Trophoblast cell (in vitro differentiated cells and primary cell): ENCODE measurements around the gene TBC1D19.
"Not testable (repeated sequence)": the region's sequence is repeated elsewhere in the genome, so short reads cannot be mapped to it uniquely, and the experiment has no call there.

Experiments
- DNase-seq, 2 donors: peaks; one replicate each; pipeline ENCODE4 v3.0.0-alpha.2; 2016
- H2AFZ ChIP-seq: 2 replicates; pipeline ENCODE4 v1.6.1; 2013; ENCODE audit warnings: low read length, moderate library complexity, mild to moderate bottlenecking; ENCODE audit not compliant: insufficient read depth, poor library complexity
- H2AK5ac ChIP-seq: 2 replicates; pipeline ENCODE4 v1.6.1; 2013; ENCODE audit warnings: mild to moderate bottlenecking, low read length
- H2BK120ac ChIP-seq: 2 replicates; pipeline ENCODE4 v1.6.1; 2013; ENCODE audit warnings: low read length, mild to moderate bottlenecking, moderate library complexity; ENCODE audit not compliant: insufficient read depth, poor library complexity
- H2BK12ac ChIP-seq: 2 replicates; pipeline ENCODE4 v1.6.1; 2013; ENCODE audit warnings: mild to moderate bottlenecking, low read length, moderate library complexity
- H2BK5ac ChIP-seq: 2 replicates; pipeline ENCODE4 v1.6.1; 2013; ENCODE audit warnings: low read length, low read depth, moderate library complexity, mild to moderate bottlenecking; ENCODE audit not compliant: poor library complexity
- H3K14ac ChIP-seq: 2 replicates; pipeline ENCODE4 v1.6.1; 2013; ENCODE audit warnings: mild to moderate bottlenecking, low read length
- H3K18ac ChIP-seq: 2 replicates; pipeline ENCODE4 v1.6.1; 2013; ENCODE audit warnings: mild to moderate bottlenecking, low read length
- H3K23ac ChIP-seq: 2 replicates; pipeline ENCODE4 v1.6.1; 2013; ENCODE audit warnings: low read length
- H3K27ac ChIP-seq: 2 replicates; pipeline ENCODE4 v1.5.1; 2013; ENCODE audit warnings: low read depth, mild to moderate bottlenecking, inconsistent platforms, low read length, moderate library complexity
- H3K27me3 ChIP-seq: 2 replicates; pipeline ENCODE4 v1.6.1; 2013; ENCODE audit warnings: inconsistent platforms, mild to moderate bottlenecking, low read length, moderate library complexity; ENCODE audit not compliant: insufficient read depth
- H3K36me3 ChIP-seq, 2 experiments: 1 replicate in 1 of 2; 2 replicates in 1 of 2; pipeline ENCODE4 v1.6.1; 2013; ENCODE audit warnings: low read length in 2 of 2, mild to moderate bottlenecking in 2 of 2, moderate library complexity in 1 of 2; ENCODE audit not compliant: insufficient read depth in 2 of 2, control insufficient read depth in 1 of 2
- H3K4ac ChIP-seq: 2 replicates; pipeline ENCODE4 v1.6.1; 2013; ENCODE audit warnings: low read depth, mild to moderate bottlenecking, low read length, moderate library complexity
- H3K4me1 ChIP-seq, 2 experiments: 1 replicate in 1 of 2; 2 replicates in 1 of 2; pipeline ENCODE4 v1.6.1; 2013; ENCODE audit warnings: low read length in 2 of 2, mild to moderate bottlenecking in 2 of 2, moderate library complexity in 1 of 2; ENCODE audit not compliant: insufficient read depth in 2 of 2, control insufficient read depth in 1 of 2
- H3K4me2 ChIP-seq: 2 replicates; pipeline ENCODE4 v1.6.1; 2013; ENCODE audit warnings: inconsistent platforms, mild to moderate bottlenecking, low read length, moderate library complexity
- H3K4me3 ChIP-seq: 2 replicates; pipeline ENCODE4 v1.5.1; 2013; ENCODE audit warnings: mild to moderate bottlenecking, low read depth, low read length, inconsistent platforms
- H3K79me1 ChIP-seq: one replicate; pipeline ENCODE4 v1.6.1; 2013; ENCODE audit warnings: low read length
- H3K79me2 ChIP-seq: 2 replicates; pipeline ENCODE4 v1.6.1; 2013; ENCODE audit warnings: low read length, mild to moderate bottlenecking; ENCODE audit not compliant: control insufficient read depth, insufficient read depth, poor library complexity
- H3K9ac ChIP-seq: 2 replicates; pipeline ENCODE4 v1.6.1; 2013; ENCODE audit warnings: mild to moderate bottlenecking, low read length
- H3K9me3 ChIP-seq: 2 replicates; pipeline ENCODE4 v1.6.1; 2013; ENCODE audit warnings: low read depth, mild to moderate bottlenecking, control low read depth, inconsistent platforms, low read length; ENCODE audit not compliant: insufficient read depth
- H4K12ac ChIP-seq: 2 replicates; pipeline ENCODE4 v1.6.1; 2013; ENCODE audit warnings: low read depth, mild to moderate bottlenecking, low read length, moderate library complexity
- H4K8ac ChIP-seq: 2 replicates; pipeline ENCODE4 v1.6.1; 2013; ENCODE audit warnings: low read depth, mild to moderate bottlenecking, low read length, moderate library complexity
- H4K91ac ChIP-seq: one replicate; pipeline ENCODE4 v1.6.1; 2013; ENCODE audit warnings: low read depth, mild to moderate bottlenecking, low read length, moderate library complexity
- WGBS: extraction: QIAGEN DNeasy Blood & Tissue Kit; methylation state at CpG from one replicate; pipeline ENCODE4 v1.1.7; 2013; ENCODE audit warnings: missing lambda C conversion rate; ENCODE audit not compliant: insufficient read length, insufficient coverage; ENCODE audit errors: extremely low coverage; 5-methylcytosine and 5-hydroxymethylcytosine counted together

The TBC1D19 gene

DNA sequence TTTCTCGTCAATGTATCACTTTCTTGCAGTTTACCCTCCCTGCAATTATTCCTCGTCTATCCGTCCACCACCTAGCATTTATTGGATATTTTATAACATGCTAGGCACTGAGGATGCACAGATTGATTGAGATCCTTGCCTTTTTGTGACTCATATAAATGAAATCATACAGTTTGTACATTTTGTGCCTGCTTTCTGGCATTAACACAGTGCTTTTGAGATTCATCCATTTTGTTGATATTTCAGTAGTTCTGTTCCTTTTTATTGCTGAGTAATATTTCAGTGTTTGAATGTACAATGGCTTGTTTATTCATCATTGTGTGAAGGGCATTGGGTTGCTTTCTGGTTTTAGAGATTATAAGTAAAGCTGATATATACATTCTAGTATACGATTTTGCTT, 841 bp downstream of the TBC1D19 start:
- H3K79me2 ChIP-seq, result peaks cover 2% of the 10 kb centered on the region
- no CpG with 5 or more reads among the region's 4 CpGs for WGBS

GRCh38 chr4:26589705-26590104, 5.8 kb downstream of the TBC1D19 start:
- no peak overlapping the region for H4K8ac ChIP-seq
- H3K4me1 ChIP-seq, result no peaks in the 10 kb centered on the region
- H4K12ac ChIP-seq, result no peak overlapping the region
- H3K4me2 ChIP-seq, result no peak overlapping the region
- no peak overlapping the region for H3K18ac ChIP-seq
- H3K4ac ChIP-seq, result no peak overlapping the region
- H2BK12ac ChIP-seq, result no peak overlapping the region
- H3K9ac ChIP-seq, result no peak overlapping the region
- H3K27me3 ChIP-seq, result no peaks in the 10 kb centered on the region
- no peaks in the 10 kb centered on the region for H3K79me2 ChIP-seq
- H3K4me3 ChIP-seq, result no peak overlapping the region
- H2BK5ac ChIP-seq, result no peak overlapping the region
- no peaks in the 10 kb centered on the region for H3K9me3 ChIP-seq
- no peak overlapping the region for H3K14ac ChIP-seq
- no peaks in the 10 kb centered on the region for H3K79me1 ChIP-seq
- no peak overlapping the region for H2AFZ ChIP-seq
- no peak overlapping the region for H2AK5ac ChIP-seq
- no peak overlapping the region for H2BK120ac ChIP-seq
- no peak overlapping the region for H4K91ac ChIP-seq
- no peak overlapping the region for H3K23ac ChIP-seq
- H3K27ac ChIP-seq, result no peak overlapping the region
- no peaks in the 10 kb centered on the region for H3K36me3 ChIP-seq
- no CpG with 5 or more reads among the region's 2 CpGs for WGBS
- DNase-seq, result no peak

More for the DNA sequence above, 841 bp downstream of the TBC1D19 start:
- DNase-seq, result no peak
- Histone ChIP-seq H3K9me3 (no peaks in the 10 kb centered on the region), H3K79me1 (peaks cover 4% of the 10 kb centered on the region), H3K4me1 (peaks cover 2% of the 10 kb centered on the region in 2 experiments), H4K91ac (no peak overlapping the region), H3K4me3 (no peak overlapping the region), H3K4ac (no peak overlapping the region), H3K9ac (no peak overlapping the region), H2BK5ac (no peak overlapping the region), H3K18ac (no peak overlapping the region), H3K4me2 (peak overlapping the region; percentile 57), H2AK5ac (no peak overlapping the region), H4K8ac (peak overlapping the region; percentile 77), H3K27ac (no peak overlapping the region), H3K36me3 (no peaks in the 10 kb centered on the region), H3K23ac (no peak overlapping the region), H4K12ac (no peak overlapping the region), H3K27me3 (no peaks in the 10 kb centered on the region), H2BK120ac (no peak overlapping the region), H2AFZ (no peak overlapping the region), H3K14ac (no peak overlapping the region), H2BK12ac (no peak overlapping the region)

GRCh38 chr4:26590639-26591038, 6.8 kb downstream of the TBC1D19 start:
- H3K79me2 ChIP-seq, result no peaks in the 10 kb centered on the region
- no peak overlapping the region for H4K12ac ChIP-seq
- H2BK12ac ChIP-seq, result no peak overlapping the region
- no peak overlapping the region for H2BK5ac ChIP-seq
- no peak overlapping the region for H4K8ac ChIP-seq
- WGBS, result no CpG with 5 or more reads among the region's 2 CpGs
- no peak overlapping the region for H2BK120ac ChIP-seq
- H3K4me2 ChIP-seq, result no peak overlapping the region
- H3K4me3 ChIP-seq, result no peak overlapping the region
- H3K9me3 ChIP-seq, result no peaks in the 10 kb centered on the region
- no peak overlapping the region for H3K14ac ChIP-seq
- no peaks in the 10 kb centered on the region for H3K79me1 ChIP-seq
- DNase-seq, result peak; percentile 82 to 89
- H3K18ac ChIP-seq, result no peak overlapping the region
- no peaks in the 10 kb centered on the region for H3K36me3 ChIP-seq
- no peak overlapping the region for H3K27ac ChIP-seq
- no peak overlapping the region for H4K91ac ChIP-seq
- no peaks in the 10 kb centered on the region for H3K4me1 ChIP-seq
- no peak overlapping the region for H2AFZ ChIP-seq
- no peak overlapping the region for H2AK5ac ChIP-seq
- H3K27me3 ChIP-seq, result no peaks in the 10 kb centered on the region
- H3K9ac ChIP-seq, result no peak overlapping the region
- no peak overlapping the region for H3K23ac ChIP-seq
- no peak overlapping the region for H3K4ac ChIP-seq

GRCh38 chr4:26593557-26593956, 9.7 kb downstream of the TBC1D19 start:
- H3K27me3 ChIP-seq, H4K8ac ChIP-seq, H3K9ac ChIP-seq, H4K91ac ChIP-seq, H2AFZ ChIP-seq, H3K18ac ChIP-seq, H2BK12ac ChIP-seq, H3K36me3 ChIP-seq, H2AK5ac ChIP-seq, H3K4me3 ChIP-seq, H3K14ac ChIP-seq, H3K27ac ChIP-seq, H3K79me1 ChIP-seq, H3K9me3 ChIP-seq, H3K4me2 ChIP-seq, H2BK5ac ChIP-seq, H3K23ac ChIP-seq, H3K79me2 ChIP-seq, H3K4me1 ChIP-seq, H2BK120ac ChIP-seq, DNase-seq, H3K4ac ChIP-seq, H4K12ac ChIP-seq: not testable (repeated sequence)
- WGBS, result no CpG with 5 or more reads among the region's 3 CpGs
